Uterus (tissue), 4 donors: ENCODE data around the gene TRA2B. TPM values are rescaled to one million over a fixed set of nuclear protein-coding genes. Genes with fewer than 3 reads are reported as not detected.
A peak's percentile ranks its signal among the peaks of the same experiment; 100 is the strongest.

Experiments
- DNase-seq, 2 donors: peaks; one replicate each; pipeline ENCODE4 v3.0.0-alpha.2; 2019 to 2020
- H3K27ac ChIP-seq, 2 donors: fragments of 200-600 bp; sonication (generic); 1 replicate in 1 of 2; 2 replicates in 1 of 2; pipeline ENCODE4 v1.5.1; 2016 to 2018
- H3K27me3 ChIP-seq, 2 donors: fragments of 200-600 bp; sonication (generic); one replicate each; pipeline ENCODE4 v1.5.1; 2018 to 2019; ENCODE audit warnings: control low read depth in 1 of 2
- H3K36me3 ChIP-seq, 2 donors: fragments of 200-600 bp; sonication (generic); one replicate each; pipeline ENCODE4 v1.5.1; 2019; ENCODE audit warnings: control low read depth in 1 of 2
- H3K4me1 ChIP-seq, 2 donors: fragments of 200-600 bp; sonication (generic); one replicate each; pipeline ENCODE4 v1.5.1; 2018 to 2019; ENCODE audit warnings: control low read depth in 1 of 2
- H3K4me3 ChIP-seq, 2 donors: fragments of 200-600 bp; sonication (generic); 1 replicate in 1 of 2; 2 replicates in 1 of 2; pipeline ENCODE4 v1.5.1; 2018 to 2019; ENCODE audit warnings: mild to moderate bottlenecking in 1 of 2
- H3K9me3 ChIP-seq, 2 donors: fragments of 200-600 bp; sonication (generic); one replicate each; pipeline ENCODE4 v1.5.1; 2019; ENCODE audit warnings: control low read depth in 1 of 2
- POLR2A ChIP-seq, 2 donors: fragments of 450-650 bp; IDR thresholded peaks; one replicate each; pipeline ENCODE4 v1.6.1; 2016; ENCODE audit warnings: antibody characterized with exemption in 2 of 2, mild to moderate bottlenecking in 1 of 2, moderate library complexity in 1 of 2
- intact Hi-C: fragments of 100-400 bp; cut with DNase I; formaldehyde crosslinking; loops from one replicate; pipeline ENCODE4 v1.15.1; 2023; ENCODE audit warnings: low total_unique reads
- total RNA-seq, 4 donors: library from RNA; depleted of rRNA in 3 of 4; stranded (reverse); fragments of >200 nt in 3 of 4; gene quantifications; one replicate each; pipeline versions ENCODE4 v1.1.0 to v1.2.4, GENCODE V29; 2014 to 2023
- TF ChIP-seq, protein P1 (sequence below), 4 experiments: fragments of 200-600 bp in 2 of 4; fragments of 450-650 bp in 2 of 4; sonication (generic) in 2 of 4; IDR thresholded peaks; one replicate each; pipeline ENCODE4 v1.5.1; 2016 to 2019; ENCODE audit warnings: antibody characterized with exemption in 4 of 4, mild to moderate bottlenecking in 2 of 4, moderate library complexity in 1 of 4
- donor health status: DM: yes; HTN: yes; CAD: no.

TRA2B gene
- 100 to 1,000 TPM in 3 of 4 donors, 10 to 100 TPM in 1; 33.8 to 425 (median 173) TPM for total RNA-seq

DNA sequence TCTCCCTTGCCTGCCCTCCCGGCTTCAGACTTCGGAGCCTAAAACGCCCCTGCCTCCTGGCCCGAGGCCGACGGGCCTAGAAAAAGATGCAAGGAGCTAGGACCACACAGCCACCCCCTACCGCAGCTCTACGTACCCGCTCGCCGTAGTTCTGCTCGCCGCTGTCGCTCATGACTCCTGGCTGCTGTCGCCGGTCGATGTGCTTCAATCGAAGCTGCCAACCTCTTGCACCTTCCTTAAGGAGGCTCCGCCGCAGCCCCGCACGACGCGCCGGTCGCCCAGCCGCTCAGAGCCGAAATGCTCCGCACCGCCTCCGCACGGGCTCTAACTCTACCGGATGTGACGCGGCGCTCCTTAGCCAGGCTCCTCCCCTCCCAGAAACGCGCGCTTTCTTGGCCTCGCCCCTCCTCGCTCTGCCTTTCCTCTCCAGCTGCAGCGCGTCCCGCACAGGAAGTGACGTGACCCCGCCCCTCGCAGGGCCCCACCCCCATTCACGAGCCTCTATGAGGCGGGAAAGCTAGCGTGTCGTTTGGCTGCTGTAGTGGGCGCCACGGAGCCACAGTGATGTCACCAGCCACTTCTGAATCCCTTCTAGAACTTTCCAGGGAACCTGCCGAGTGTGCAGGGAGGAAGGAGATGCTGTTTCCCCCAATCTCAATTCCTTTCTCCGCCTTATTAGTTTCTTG, at the start of gene TRA2B:
TSS of gene TRA2B (minus strand) at position 326 of the 686 bp plus-strand sequence. CDS start at position 172, 154 bp downstream.
- DNase-seq, result peak; percentile 99
- no peaks in the 10 kb centered on the region for H3K36me3 ChIP-seq
- H3K27me3 ChIP-seq, result no peaks in the 10 kb centered on the region
- TF ChIP-seq, protein P1, sequence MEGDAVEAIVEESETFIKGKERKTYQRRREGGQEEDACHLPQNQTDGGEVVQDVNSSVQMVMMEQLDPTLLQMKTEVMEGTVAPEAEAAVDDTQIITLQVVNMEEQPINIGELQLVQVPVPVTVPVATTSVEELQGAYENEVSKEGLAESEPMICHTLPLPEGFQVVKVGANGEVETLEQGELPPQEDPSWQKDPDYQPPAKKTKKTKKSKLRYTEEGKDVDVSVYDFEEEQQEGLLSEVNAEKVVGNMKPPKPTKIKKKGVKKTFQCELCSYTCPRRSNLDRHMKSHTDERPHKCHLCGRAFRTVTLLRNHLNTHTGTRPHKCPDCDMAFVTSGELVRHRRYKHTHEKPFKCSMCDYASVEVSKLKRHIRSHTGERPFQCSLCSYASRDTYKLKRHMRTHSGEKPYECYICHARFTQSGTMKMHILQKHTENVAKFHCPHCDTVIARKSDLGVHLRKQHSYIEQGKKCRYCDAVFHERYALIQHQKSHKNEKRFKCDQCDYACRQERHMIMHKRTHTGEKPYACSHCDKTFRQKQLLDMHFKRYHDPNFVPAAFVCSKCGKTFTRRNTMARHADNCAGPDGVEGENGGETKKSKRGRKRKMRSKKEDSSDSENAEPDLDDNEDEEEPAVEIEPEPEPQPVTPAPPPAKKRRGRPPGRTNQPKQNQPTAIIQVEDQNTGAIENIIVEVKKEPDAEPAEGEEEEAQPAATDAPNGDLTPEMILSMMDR (IDR thresholded peaks at IDR 0.05), result peak in 3 of 4 experiments; percentile 6 to 40 (median 25)
- TF ChIP-seq POLR2A (IDR thresholded peaks at IDR 0.05), result peak; percentile 99 to 100
- H3K9me3 ChIP-seq, result no peaks in the 10 kb centered on the region
- no peaks in the 10 kb centered on the region for H3K4me1 ChIP-seq
- H3K4me3 ChIP-seq, result peak within 1 kb of the TSS; percentile 99 to 100
- peak within 1 kb of the TSS; percentile 100 for H3K27ac ChIP-seq
- intact Hi-C loops, result loop anchor here (10.0 kb wide), 1 partner anchor 867 kb away; the partner anchor contains the start of gene RFC4

DNA sequence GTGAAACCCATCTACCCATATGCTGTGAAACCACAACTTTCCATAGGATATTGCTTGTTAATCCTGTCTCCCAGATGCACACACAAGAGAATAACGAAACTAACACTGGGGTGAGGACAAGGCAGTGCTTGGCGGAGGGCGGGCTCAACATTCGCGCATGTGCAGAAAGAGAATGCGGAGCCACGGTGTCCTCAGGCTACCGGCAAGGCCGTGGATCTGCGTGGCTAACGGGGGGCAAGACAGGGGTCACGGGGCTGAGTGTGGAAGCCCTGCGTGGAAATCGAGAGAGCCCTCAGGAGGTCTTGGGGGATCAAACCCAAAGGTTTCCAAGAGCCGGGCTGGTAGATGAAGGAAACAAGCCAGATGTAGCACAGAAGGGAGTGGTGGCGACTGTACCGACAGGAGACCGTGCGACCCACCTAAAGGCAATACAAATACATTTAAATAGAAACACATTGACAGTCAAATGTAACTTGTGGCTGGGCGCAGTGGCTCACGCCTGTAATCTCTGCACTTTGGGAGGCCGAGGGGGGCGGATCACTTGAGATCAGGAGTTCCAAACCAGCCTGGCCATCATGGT, 48.5 kb upstream of the TRA2B start:
- Histone ChIP-seq H3K4me1 (no peaks in the 10 kb centered on the region), H3K4me3 (no peak overlapping the region), H3K27ac (no peak overlapping the region), H3K9me3 (no peaks in the 10 kb centered on the region), H3K27me3 (no peaks in the 10 kb centered on the region), H3K36me3 (no peaks in the 10 kb centered on the region)
- DNase-seq, result no peak
- TF ChIP-seq, protein P1 (IDR thresholded peaks at IDR 0.05), result no peak
- no peak for TF ChIP-seq POLR2A (IDR thresholded peaks at IDR 0.05)
- intact Hi-C loops, result no loop called here

DNA sequence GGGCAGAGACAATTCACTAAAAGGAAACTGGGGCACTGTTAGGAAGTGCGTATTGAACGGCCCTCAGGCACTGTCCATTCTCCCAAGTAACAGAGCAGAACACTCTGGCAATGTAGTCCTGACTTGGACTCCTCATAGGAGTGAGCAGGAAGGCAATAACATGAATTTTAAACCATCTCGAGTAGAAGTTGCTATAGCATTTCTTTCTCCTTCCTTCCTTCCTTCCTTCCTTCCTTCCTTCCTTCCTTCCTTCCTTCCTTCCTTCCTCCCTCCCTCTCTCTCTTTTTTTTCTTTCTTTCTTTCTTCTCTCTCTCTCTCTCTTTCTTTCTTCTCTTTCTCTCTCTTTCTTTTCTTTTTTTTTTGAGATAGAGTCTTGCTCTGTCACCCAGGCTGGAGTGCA, 46.4 kb upstream of the TRA2B start:
- TF ChIP-seq, protein P1 (IDR thresholded peaks at IDR 0.05), result no peak
- no peak for TF ChIP-seq POLR2A (IDR thresholded peaks at IDR 0.05)
- H3K4me3 ChIP-seq, result no peak overlapping the region
- intact Hi-C loops, result loop anchor here (5.0 kb wide), 1 partner anchor 558 kb away; the partner anchor contains the start of gene CRYGS
- no peak overlapping the region for H3K27ac ChIP-seq
- no peaks in the 10 kb centered on the region for H3K9me3 ChIP-seq
- H3K27me3 ChIP-seq, result no peaks in the 10 kb centered on the region
- H3K36me3 ChIP-seq, result no peaks in the 10 kb centered on the region
- no peaks in the 10 kb centered on the region for H3K4me1 ChIP-seq
- DNase-seq, result no peak

DNA sequence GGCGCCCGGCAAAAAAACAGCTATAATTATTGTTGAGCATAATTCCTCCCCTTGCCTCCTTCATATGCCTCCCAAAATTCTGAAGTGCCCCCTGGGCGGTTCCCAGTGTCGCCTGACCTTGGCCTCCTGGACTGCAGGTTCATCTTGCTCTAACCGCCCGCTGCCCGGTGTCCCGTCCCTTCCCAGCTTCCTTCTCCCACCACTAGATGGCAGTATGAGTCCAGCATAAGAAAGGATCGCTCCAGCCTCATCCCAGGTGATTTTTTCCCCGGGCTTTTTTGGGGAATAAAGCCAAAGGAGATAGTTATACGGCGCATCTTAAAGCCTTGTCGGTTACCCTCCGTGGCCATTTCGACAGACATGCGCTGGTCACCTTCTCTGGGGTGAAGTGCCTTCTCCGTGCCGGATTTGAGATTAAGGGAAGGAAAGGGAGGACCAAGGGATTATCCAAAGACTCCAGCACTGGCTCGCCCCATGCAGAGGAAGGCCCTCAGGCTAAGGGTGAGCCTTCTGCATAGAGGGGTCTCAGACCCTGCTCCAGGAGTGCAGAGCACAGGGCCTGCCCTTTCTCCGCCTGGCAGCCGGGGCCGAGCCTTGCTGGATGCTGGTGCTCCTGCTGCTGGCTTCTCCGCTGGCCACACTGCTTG, 45.8 kb upstream of the TRA2B start:
- no peak overlapping the region for H3K4me3 ChIP-seq
- H3K9me3 ChIP-seq, result no peaks in the 10 kb centered on the region
- no peak overlapping the region for H3K27ac ChIP-seq
- DNase-seq, result peak; percentile 64 to 73
- intact Hi-C loops, result loop anchor here (5.0 kb wide), 1 partner anchor 559 kb away; the partner anchor contains the start of gene CRYGS
- H3K36me3 ChIP-seq, result no peaks in the 10 kb centered on the region
- TF ChIP-seq, protein P1 (IDR thresholded peaks at IDR 0.05), result peak; percentile 83 to 92 (median 85)
- no peak for TF ChIP-seq POLR2A (IDR thresholded peaks at IDR 0.05)
- no peaks in the 10 kb centered on the region for H3K4me1 ChIP-seq
- no peaks in the 10 kb centered on the region for H3K27me3 ChIP-seq
